Activated CD4-positive, alpha-beta T cell treated with anti-CD3 and anti-CD28 coated beads, Interleukin-2, amount 10 ng/mL, durations not matched to agents 7 days and 5 days (primary cell): ENCODE results near the gene LRRC8C. TPM values are rescaled to one million over a fixed set of nuclear protein-coding genes. Genes with fewer than 3 reads are reported as not detected.
"Not testable (repeated sequence)": the region's sequence is repeated elsewhere in the genome, so short reads cannot be mapped to it uniquely, and the experiment has no call there.

Source experiments
- CTCF ChIA-PET: fragments of 350-600 bp; sonication (Branson Sonifier 250); formaldehyde crosslinking; loops from one replicate; lab custom pipeline; 2021; ENCODE audit warnings: antibody characterized with exemption; lab: Charles Lee
- POLR2A ChIA-PET: fragments of 350-600 bp; sonication (Branson Sonifier 250); formaldehyde crosslinking; loops from one replicate; lab custom pipeline; 2021; ENCODE audit warnings: antibody characterized with exemption; lab: Charles Lee
- DNase-seq: peaks from one replicate; pipeline ENCODE4 v3.0.0-alpha.2; 2020
- H3K27ac Mint-ChIP-seq: one replicate; pipeline ENCODE4 v1.8.0; 2021; ENCODE audit warnings: mild to moderate bottlenecking, moderate library complexity, mixed read lengths
- H3K27me3 Mint-ChIP-seq: one replicate; pipeline ENCODE4 v1.8.0; 2021; ENCODE audit warnings: mixed read lengths
- H3K36me3 Mint-ChIP-seq: one replicate; pipeline ENCODE4 v1.8.0; 2021; ENCODE audit warnings: low read depth, mixed read lengths
- H3K4me1 Mint-ChIP-seq: one replicate; pipeline ENCODE4 v1.8.0; 2021; ENCODE audit warnings: mixed read lengths
- H3K4me3 Mint-ChIP-seq: one replicate; pipeline ENCODE4 v1.8.0; 2021; ENCODE audit warnings: mild to moderate bottlenecking, moderate library complexity, mixed read lengths
- H3K9me3 Mint-ChIP-seq: one replicate; pipeline ENCODE4 v1.8.0; 2021; ENCODE audit warnings: mixed read lengths
- total RNA-seq, 2 experiments: library from RNA; stranded (reverse); gene quantifications; one replicate each; pipeline ENCODE4 v1.2.3, GENCODE V29; 2021

Gene LRRC8C
- total RNA-seq, 2 experiments from 2014 or later = 45.0 to 55.2 TPM

DNA sequence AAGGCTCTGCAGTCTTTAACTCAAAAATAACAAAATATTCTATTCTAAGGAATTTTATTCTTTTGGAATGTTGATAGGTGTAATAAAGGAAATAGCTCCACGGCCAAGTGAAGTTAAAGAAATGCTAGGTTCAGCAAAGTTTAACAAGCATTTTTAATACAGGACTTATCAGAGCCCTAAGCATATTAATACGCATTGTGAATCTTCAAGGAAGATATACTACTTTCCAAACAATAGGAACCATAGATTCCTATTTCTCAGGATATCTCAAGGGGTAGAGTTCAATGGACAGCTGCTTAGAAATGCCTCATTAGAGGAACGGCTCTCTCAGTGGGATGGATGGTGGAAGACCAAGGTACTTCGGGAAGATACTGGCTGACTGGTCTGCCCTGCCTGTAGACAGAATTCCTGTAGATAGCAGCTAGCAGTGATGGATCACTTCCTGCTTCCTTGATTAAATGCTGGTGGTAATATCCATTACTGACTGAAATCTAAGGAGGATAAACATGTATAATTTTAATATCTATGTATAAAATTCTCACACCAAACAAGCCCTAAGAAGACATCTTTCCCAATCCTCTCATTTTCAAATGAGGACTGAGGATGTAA, 8.1 kb upstream of the LRRC8C start:
- DNase-seq = no peak
- Mint-ChIP-seq H3K27me3 (no peaks in the 10 kb centered on the region), H3K9me3 (no peaks in the 10 kb centered on the region), H3K4me3 (no peak overlapping the region), H3K4me1 (peaks cover 69% of the 10 kb centered on the region), H3K36me3 (peaks cover 52% of the 10 kb centered on the region), H3K27ac (no peak overlapping the region)
- POLR2A ChIA-PET = interaction anchor here (2.2 kb wide), 1 partner anchor 8 kb away, joined by 5 read pairs; the partner anchor contains the start of gene LRRC8C
- CTCF ChIA-PET = interaction anchor here (0.6 to 1.4 kb wide), 8 partner anchors 8 to 139 kb away, joined by 3 to 5 read pairs (median 4); partner anchors contain the start of gene LRRC8C

DNA sequence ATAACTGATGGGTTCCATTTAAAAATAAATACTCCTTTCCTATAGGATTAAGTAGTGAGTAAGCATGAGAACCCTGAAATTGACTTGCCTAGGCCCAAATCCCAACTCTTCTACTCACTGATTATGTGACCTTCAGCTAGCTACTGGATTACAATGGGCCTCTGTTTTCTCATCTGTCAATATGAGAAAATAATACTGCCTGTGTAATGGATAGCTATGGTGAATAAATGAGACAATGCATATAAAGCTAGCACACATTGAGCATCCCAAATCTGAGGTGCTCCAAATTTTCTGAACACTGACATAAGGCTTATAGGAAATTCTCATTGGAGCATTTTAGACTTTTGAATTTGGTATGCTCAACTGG, 5.3 kb upstream of the LRRC8C start:
- Mint-ChIP-seq H3K4me3 (no peak overlapping the region), H3K36me3 (peaks cover 47% of the 10 kb centered on the region), H3K4me1 (peaks cover 74% of the 10 kb centered on the region), H3K27me3 (no peaks in the 10 kb centered on the region), H3K27ac (no peak overlapping the region), H3K9me3 (no peaks in the 10 kb centered on the region)
- no peak for DNase-seq
- CTCF ChIA-PET = interaction anchor here (0.7 to 7.8 kb wide), 5 partner anchors 11 to 135 kb away, joined by 3 to 57 read pairs (median 5); no protein-coding TSS in a partner anchor
- POLR2A ChIA-PET = no interaction called here

DNA sequence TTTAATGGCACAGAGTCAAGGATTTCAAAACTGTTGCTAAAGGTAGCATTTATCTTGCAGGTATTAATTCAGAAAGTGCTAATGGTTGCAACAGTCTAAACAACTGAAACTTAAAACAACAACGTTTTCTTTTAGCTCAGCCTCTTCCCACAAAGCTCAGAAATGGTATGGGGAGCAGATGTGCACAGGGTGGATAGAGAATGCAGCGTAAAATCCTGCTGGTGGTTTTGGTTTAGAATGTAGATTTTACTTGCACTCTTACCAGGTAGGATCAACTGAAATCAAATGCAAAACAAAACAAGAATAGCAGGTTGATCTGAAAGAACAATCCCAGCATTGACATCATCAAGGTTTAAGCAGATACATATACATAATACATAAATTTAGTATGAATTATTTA, 3.8 kb upstream of the LRRC8C start:
- no peaks in the 10 kb centered on the region for H3K27me3 Mint-ChIP-seq
- H3K9me3 Mint-ChIP-seq = no peaks in the 10 kb centered on the region
- peak overlapping the region; percentile 28 for H3K27ac Mint-ChIP-seq
- H3K4me1 Mint-ChIP-seq = peaks cover 63% of the 10 kb centered on the region
- ChIA-PET CTCF (interaction anchor here (1.3 to 7.8 kb wide), 5 partner anchors 11 to 135 kb away, joined by 3 to 57 read pairs (median 10); no protein-coding TSS in a partner anchor), POLR2A (no interaction called here)
- H3K36me3 Mint-ChIP-seq = peaks cover 46% of the 10 kb centered on the region
- DNase-seq = no peak
- H3K4me3 Mint-ChIP-seq = peak overlapping the region; percentile 5

DNA sequence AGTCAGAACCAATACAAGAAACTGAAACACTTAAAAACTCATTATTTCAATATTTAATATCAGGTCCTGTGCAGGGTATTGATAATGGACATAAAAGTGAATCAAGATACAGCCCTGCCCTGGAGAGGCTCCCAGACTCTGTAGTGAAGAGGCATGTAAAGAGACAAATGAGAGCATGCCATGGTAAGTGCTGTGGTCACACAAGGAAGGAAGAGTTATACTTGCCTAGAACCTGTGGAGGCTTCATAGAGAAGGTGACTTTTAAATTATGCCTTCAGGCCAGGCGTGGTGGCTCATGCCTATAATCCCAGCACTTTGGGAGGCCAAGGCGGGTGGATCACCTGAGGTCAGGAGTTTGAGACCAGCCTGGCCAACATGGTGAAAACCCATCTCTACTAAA, 3.3 kb upstream of the LRRC8C start:
- not testable (repeated sequence) for H3K9me3 Mint-ChIP-seq, DNase-seq, H3K27me3 Mint-ChIP-seq
- H3K4me1 Mint-ChIP-seq = peaks cover 63% of the 10 kb centered on the region
- H3K27ac Mint-ChIP-seq = peak overlapping the region; percentile 28
- peaks cover 49% of the 10 kb centered on the region for H3K36me3 Mint-ChIP-seq
- POLR2A ChIA-PET = interaction anchor here (2.3 kb wide), 1 partner anchor 21 kb away, joined by 7 read pairs; no protein-coding TSS in a partner anchor
- CTCF ChIA-PET = interaction anchor here (1.1 to 7.8 kb wide), 6 partner anchors 10 to 134 kb away, joined by 3 to 57 read pairs (median 8); no protein-coding TSS in a partner anchor
- peak overlapping the region; percentile 14 for H3K4me3 Mint-ChIP-seq

DNA sequence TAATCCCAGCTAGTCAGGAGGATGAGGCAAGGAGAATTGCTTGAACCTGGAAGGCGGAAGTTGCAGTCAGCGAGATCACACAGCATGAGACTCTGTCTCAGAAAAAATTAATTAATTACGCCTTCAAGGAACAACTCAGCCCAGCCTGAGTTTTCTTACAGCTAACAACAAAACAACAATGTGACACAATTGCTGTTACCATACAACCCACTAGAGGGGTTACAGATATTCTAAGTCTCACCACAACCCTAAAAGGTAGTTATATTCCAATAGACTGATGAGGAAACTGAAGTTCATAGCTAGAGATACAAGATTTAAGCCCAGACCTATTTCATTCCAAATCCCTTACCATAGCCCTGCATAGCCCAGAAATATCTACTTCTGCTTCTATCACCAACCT, 2.9 kb upstream of the LRRC8C start:
- POLR2A ChIA-PET = interaction anchor here (2.3 kb wide), 1 partner anchor 22 kb away, joined by 7 read pairs; no protein-coding TSS in a partner anchor
- Mint-ChIP-seq H3K4me1 (peaks cover 65% of the 10 kb centered on the region), H3K36me3 (peaks cover 47% of the 10 kb centered on the region), H3K9me3 (no peaks in the 10 kb centered on the region), H3K27me3 (no peaks in the 10 kb centered on the region), H3K27ac (peak overlapping the region; percentile 76), H3K4me3 (peak overlapping the region; percentile 14)
- no peak for DNase-seq
- CTCF ChIA-PET = interaction anchor here (1.1 to 7.8 kb wide), 6 partner anchors 10 to 134 kb away, joined by 3 to 57 read pairs (median 8); no protein-coding TSS in a partner anchor

DNA sequence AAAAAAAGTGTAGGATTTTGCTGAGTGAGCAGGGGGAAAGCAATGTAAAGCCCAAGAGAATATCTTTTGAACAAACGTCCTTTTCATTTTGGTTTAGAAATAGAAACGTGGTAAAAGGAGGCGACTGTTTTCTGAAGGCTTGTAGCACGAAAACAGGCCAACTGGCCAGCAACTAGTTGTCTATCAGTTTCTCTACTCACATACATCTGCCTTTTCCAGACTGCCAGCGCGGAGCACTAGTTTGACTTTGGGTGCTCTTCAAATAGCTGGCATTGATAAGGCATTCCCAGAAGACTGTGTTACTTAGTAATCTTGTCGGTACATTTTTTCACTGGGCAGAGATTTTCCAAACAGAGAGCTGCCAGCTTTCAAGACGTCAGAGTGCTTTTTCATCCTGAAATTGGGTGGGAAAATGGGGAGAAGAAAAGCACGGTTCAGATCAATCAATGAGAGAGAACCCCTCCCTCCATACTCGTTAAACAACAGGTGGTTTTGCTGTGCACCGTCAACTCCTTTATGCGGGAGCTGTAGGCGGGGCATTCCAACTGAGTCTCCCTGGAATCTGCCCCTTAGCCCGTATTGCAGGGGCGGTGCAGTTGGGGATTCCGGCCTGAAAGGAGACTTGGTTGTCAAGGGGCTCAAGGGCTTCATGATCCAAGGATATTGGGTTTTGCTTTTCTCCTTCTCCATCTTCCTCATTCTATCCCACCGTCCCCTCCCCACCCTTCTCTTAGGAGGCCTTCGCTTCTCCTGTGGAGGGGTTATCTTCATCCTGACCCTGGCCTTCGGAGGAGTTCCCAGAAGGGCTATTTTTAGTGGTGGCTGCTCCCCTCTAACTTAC, 884 bp upstream of the LRRC8C start:
- Mint-ChIP-seq H3K4me3 (peak overlapping the region; percentile 85), H3K27me3 (no peaks in the 10 kb centered on the region), H3K36me3 (peaks cover 45% of the 10 kb centered on the region), H3K4me1 (peaks cover 71% of the 10 kb centered on the region), H3K9me3 (no peaks in the 10 kb centered on the region), H3K27ac (peak overlapping the region; percentile 96)
- CTCF ChIA-PET = interaction anchor here (0.8 to 7.8 kb wide), 15 partner anchors 8 to 149 kb away, joined by 3 to 57 read pairs (median 5); no protein-coding TSS in a partner anchor
- no peak for DNase-seq
- POLR2A ChIA-PET = interaction anchor here (0.6 to 2.3 kb wide), 6 partner anchors 8 to 131 kb away, joined by 4 to 8 read pairs (median 6); no protein-coding TSS in a partner anchor

DNA sequence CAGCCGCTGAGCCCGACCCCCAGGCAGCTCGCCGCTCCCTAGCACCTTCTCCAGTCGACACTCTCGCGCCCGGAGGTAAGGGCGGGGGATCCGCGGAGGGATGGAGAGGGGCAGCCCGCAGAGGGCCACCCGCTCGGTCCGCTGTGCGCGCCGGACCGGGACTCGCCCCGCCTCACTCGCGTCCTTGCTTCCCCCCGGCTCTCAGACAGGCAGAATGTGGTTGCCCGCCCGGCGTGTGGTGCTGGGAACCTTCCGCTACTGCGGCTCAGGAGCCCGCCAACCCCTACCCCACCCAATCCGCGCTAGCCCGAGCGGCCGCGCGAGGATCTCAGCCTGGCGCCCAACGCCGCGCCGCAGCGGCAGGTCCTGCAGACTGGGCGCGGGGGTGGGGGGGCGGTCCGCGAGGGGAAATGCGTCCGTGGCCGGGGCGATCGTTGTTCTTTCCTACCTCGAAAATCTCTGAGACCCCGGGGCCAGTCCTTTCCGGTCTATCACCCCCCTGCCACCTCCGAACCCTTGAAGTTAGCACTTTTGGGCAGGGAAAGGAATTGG, 404 bp downstream of the LRRC8C start:
- Mint-ChIP-seq H3K27me3 (no peaks in the 10 kb centered on the region), H3K9me3 (no peaks in the 10 kb centered on the region), H3K4me3 (peak overlapping the region; percentile 98), H3K4me1 (peaks cover 72% of the 10 kb centered on the region), H3K27ac (peak overlapping the region; percentile 97), H3K36me3 (peaks cover 52% of the 10 kb centered on the region)
- ChIA-PET CTCF (interaction anchor here (0.6 to 7.8 kb wide), 16 partner anchors 9 to 146 kb away, joined by 3 to 57 read pairs (median 4); no protein-coding TSS in a partner anchor), POLR2A (interaction anchor here (0.7 to 1.1 kb wide), 3 partner anchors 10 to 130 kb away, joined by 4 to 7 read pairs (median 5); no protein-coding TSS in a partner anchor)
- peak; percentile 72 for DNase-seq

DNA sequence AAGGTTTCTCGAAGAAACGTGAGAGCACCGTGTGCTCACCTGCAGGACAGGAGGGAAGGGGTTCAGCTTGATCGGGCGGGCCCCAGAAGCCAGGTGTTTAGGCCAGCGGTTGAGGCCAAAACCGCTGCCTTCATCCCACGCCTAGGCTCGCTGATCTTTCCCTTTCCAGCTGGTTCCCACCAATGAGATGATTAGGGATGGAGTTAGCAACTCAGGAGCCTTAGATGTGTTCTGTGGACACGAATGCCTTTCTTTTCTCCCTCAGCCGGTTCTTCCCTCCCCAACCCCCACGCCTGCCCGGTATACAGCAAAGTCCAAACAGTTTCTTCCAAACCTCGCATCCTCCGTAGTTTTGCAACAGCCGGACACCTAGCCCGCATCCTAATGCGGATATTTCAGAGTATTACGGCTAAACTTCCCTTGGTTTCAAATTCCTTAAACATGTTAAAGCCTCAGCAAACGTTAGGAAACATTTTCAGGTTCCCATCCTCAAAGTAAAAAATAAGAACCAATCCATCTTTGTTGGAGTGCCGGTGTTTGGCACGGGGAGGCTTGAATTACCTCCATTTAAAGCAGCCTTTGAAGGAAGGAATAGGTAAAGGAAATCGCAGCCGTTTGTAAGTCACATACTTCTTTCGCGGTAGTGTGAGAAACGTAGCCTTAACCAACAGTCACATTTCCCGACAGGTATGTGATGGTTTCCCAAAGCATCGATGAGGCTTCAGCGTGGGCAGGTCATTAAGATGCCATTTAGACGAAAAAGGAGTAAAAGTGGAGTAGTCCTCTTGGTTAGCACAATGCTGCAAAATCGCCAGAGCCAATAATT, 1.1 kb downstream of the LRRC8C start:
- POLR2A ChIA-PET = no interaction called here
- Mint-ChIP-seq H3K4me3 (peak overlapping the region; percentile 98), H3K27me3 (no peaks in the 10 kb centered on the region), H3K27ac (peak overlapping the region; percentile 97), H3K9me3 (no peaks in the 10 kb centered on the region), H3K36me3 (peaks cover 46% of the 10 kb centered on the region), H3K4me1 (peaks cover 67% of the 10 kb centered on the region)
- CTCF ChIA-PET = interaction anchor here (1.2 to 7.8 kb wide), 5 partner anchors 9 to 129 kb away, joined by 3 to 57 read pairs (median 3); partner anchors contain the start of gene LRRC8B
- DNase-seq = peak; percentile 23

DNA sequence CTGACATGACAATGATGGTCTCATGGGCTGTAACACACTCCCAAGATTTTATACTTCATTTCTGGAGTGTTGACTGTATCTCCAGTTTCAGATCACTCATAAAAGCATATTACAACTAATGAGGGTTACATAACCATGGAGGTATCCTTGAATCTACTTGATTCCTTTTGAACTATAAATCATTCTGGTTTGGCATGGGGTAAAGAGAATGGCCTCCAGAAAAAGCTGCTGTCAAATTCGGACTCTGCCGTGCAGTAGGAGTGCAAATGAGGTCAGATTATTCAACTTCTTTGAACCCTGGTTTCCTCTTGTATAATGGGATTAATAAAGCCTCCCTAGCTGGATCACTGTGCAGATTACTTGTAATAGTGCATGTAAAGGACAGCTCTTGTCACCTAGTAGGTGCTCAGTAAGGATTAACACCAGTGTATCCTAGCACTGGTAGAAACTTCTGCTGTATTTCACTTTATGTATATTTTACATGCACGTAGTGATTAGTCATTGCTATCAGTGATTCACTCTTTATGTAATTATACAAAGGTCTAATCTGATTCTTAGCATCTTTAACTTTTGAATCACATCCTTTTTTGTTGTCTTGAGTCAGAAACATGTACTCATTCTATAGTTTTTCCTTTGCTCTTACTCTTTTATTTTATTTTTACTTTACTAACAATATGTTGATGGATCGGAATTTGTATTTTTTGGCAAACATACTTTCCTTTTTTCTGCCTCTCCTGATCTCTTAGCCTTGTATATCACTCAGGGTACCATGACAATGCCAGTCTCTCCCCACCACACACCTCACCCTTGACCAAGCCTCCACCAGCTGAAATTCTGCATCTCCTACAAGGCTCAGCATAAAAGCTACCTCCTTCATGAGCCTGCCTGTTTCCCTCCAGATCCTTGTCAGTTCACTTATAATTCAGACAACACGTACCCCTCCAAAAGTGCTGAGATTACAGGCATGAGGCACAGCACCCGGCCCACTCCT, 3.2 kb downstream of the LRRC8C start:
- Mint-ChIP-seq H3K27ac (peak overlapping the region; percentile 79), H3K4me3 (peak overlapping the region; percentile 72), H3K27me3 (no peaks in the 10 kb centered on the region), H3K36me3 (peaks cover 49% of the 10 kb centered on the region), H3K4me1 (peaks cover 55% of the 10 kb centered on the region), H3K9me3 (no peaks in the 10 kb centered on the region)
- DNase-seq = no peak
- CTCF ChIA-PET = interaction anchor here (0.5 to 1.7 kb wide), 6 partner anchors 9 to 127 kb away, joined by 3 to 8 read pairs (median 3); partner anchors contain the start of gene LRRC8B
- POLR2A ChIA-PET = interaction anchor here (0.5 to 1.6 kb wide), 4 partner anchors 27 to 121 kb away, joined by 3 to 5 read pairs (median 4); no protein-coding TSS in a partner anchor

DNA sequence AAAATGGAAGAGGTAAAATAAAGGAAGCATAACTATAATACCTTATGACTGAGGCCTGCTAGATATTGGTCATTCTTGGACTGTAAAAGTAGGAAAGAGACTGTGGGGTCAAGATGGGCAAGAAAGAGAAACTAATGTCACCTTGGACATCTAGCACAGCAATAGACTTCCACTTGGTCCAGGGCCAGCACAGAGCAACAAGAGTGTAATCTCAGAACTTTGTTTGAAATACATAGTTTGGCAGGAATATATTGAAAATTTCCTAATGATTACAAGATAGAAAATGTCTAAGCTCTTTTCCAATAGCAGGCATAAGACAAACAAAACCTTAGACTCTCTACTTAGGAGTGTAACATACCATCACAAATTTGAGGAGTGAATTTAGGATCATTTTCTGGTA, 4.6 kb downstream of the LRRC8C start:
- peaks cover 51% of the 10 kb centered on the region for H3K36me3 Mint-ChIP-seq
- H3K9me3 Mint-ChIP-seq = peaks cover 8% of the 10 kb centered on the region
- DNase-seq = no peak
- H3K27ac Mint-ChIP-seq = no peak overlapping the region
- H3K4me1 Mint-ChIP-seq = peaks cover 51% of the 10 kb centered on the region
- no peaks in the 10 kb centered on the region for H3K27me3 Mint-ChIP-seq
- ChIA-PET POLR2A (no interaction called here), CTCF (interaction anchor here (1.0 kb wide), 1 partner anchor 87 kb away, joined by 3 read pairs; no protein-coding TSS in a partner anchor)
- no peak overlapping the region for H3K4me3 Mint-ChIP-seq
